H9 (cell line): ENCODE measurements around the gene SUCLG1. TPM values are rescaled to one million over a fixed set of nuclear protein-coding genes. Genes with fewer than 3 reads are reported as not detected.
A peak's percentile ranks its signal among the peaks of the same experiment; 100 is the strongest.

Experiments used
- DNase-seq: peaks from one replicate; pipeline ENCODE4 v3.0.0-alpha.2; 2017
- H2AFZ ChIP-seq: one replicate; pipeline ENCODE4 v1.6.1; 2013; ENCODE audit warnings: mild to moderate bottlenecking, low read length, control low read depth, moderate library complexity
- H2AK5ac ChIP-seq: 2 replicates; pipeline ENCODE4 v1.6.1; 2013; ENCODE audit warnings: low read length, control low read depth, mixed read lengths; ENCODE audit not compliant: insufficient read length
- H2BK120ac ChIP-seq: one replicate; pipeline ENCODE4 v1.6.1; 2013; ENCODE audit warnings: low read depth, mild to moderate bottlenecking, low read length, control low read depth, inconsistent platforms; ENCODE audit not compliant: poor library complexity, severe bottlenecking
- H2BK12ac ChIP-seq: 2 replicates; pipeline ENCODE4 v1.6.1; 2013; ENCODE audit warnings: low read length, control low read depth, mixed read lengths, low read depth; ENCODE audit not compliant: insufficient read length
- H2BK15ac ChIP-seq: 2 replicates; pipeline ENCODE4 v1.6.1; 2013; ENCODE audit warnings: low read depth, low read length, control low read depth
- H2BK20ac ChIP-seq: one replicate; pipeline ENCODE4 v1.6.1; 2013; ENCODE audit warnings: low read depth, mild to moderate bottlenecking, low read length, control low read depth, inconsistent platforms; ENCODE audit not compliant: poor library complexity, severe bottlenecking
- H2BK5ac ChIP-seq: 2 replicates; pipeline ENCODE4 v1.6.1; 2013; ENCODE audit warnings: low read length, control low read depth, mixed read lengths; ENCODE audit not compliant: insufficient read length
- H3K14ac ChIP-seq: 2 replicates; pipeline ENCODE4 v1.6.1; 2013; ENCODE audit warnings: low read length, control low read depth; ENCODE audit not compliant: insufficient read depth
- H3K18ac ChIP-seq: 2 replicates; pipeline ENCODE4 v1.6.1; 2013; ENCODE audit warnings: low read depth, mild to moderate bottlenecking, mixed read lengths, low read length, control low read depth; ENCODE audit not compliant: insufficient read length
- H3K23ac ChIP-seq: 2 replicates; pipeline ENCODE4 v1.6.1; 2013; ENCODE audit warnings: low read length, control low read depth, mixed read lengths, low read depth; ENCODE audit not compliant: insufficient read length
- H3K23me2 ChIP-seq: 2 replicates; pipeline ENCODE4 v1.6.1; 2013; ENCODE audit warnings: low read depth, mild to moderate bottlenecking, mixed read lengths, low read length, control low read depth; ENCODE audit not compliant: insufficient read length, poor library complexity, severe bottlenecking
- H3K27ac ChIP-seq: 2 replicates; pipeline ENCODE4 v1.5.1; 2013; ENCODE audit warnings: low read length, control low read depth, mixed read lengths, low read depth; ENCODE audit not compliant: insufficient read length
- H3K27me3 ChIP-seq: 2 replicates; pipeline ENCODE4 v1.6.1; 2013; ENCODE audit warnings: low read length, control low read depth, inconsistent platforms; ENCODE audit not compliant: insufficient read depth
- H3K4ac ChIP-seq: 2 replicates; pipeline ENCODE4 v1.6.1; 2013; ENCODE audit warnings: low read depth, mild to moderate bottlenecking, control low read depth, inconsistent platforms, low read length, moderate library complexity
- H3K4me1 ChIP-seq: 2 replicates; pipeline ENCODE4 v1.6.1; 2013; ENCODE audit warnings: low read length, control low read depth, inconsistent platforms; ENCODE audit not compliant: insufficient read depth
- H3K4me2 ChIP-seq: 2 replicates; pipeline ENCODE4 v1.6.1; 2013; ENCODE audit warnings: low read length, control low read depth, mixed read lengths; ENCODE audit not compliant: insufficient read length, insufficient read depth
- H3K56ac ChIP-seq: 2 replicates; pipeline ENCODE4 v1.6.1; 2013; ENCODE audit warnings: low read depth, mild to moderate bottlenecking, mixed read lengths, low read length, control low read depth; ENCODE audit not compliant: insufficient read length
- H3K79me1 ChIP-seq: 2 replicates; pipeline ENCODE4 v1.6.1; 2013; ENCODE audit warnings: low read depth, mild to moderate bottlenecking, moderate library complexity, low read length, control low read depth, inconsistent platforms; ENCODE audit not compliant: insufficient read depth, poor library complexity, severe bottlenecking
- H3K79me2 ChIP-seq: 2 replicates; pipeline ENCODE4 v1.6.1; 2013; ENCODE audit warnings: low read length, control low read depth, inconsistent platforms; ENCODE audit not compliant: insufficient read depth
- H3K9ac ChIP-seq: 2 replicates; pipeline ENCODE4 v1.6.1; 2013; ENCODE audit warnings: low read length, control low read depth, mixed read lengths; ENCODE audit not compliant: insufficient read length; ENCODE audit errors: extremely low read depth
- H3K9me3 ChIP-seq: one replicate; pipeline ENCODE4 v1.6.1; 2013; ENCODE audit warnings: low read depth, low read length, inconsistent platforms; ENCODE audit not compliant: control insufficient read depth
- H3T11ph ChIP-seq: one replicate; pipeline ENCODE4 v1.6.1; 2013; ENCODE audit warnings: mild to moderate bottlenecking, low read length, control low read depth, inconsistent platforms
- H4K20me1 ChIP-seq: one replicate; pipeline ENCODE4 v1.6.1; 2013; ENCODE audit not compliant: control insufficient read depth, insufficient read length, insufficient read depth
- H4K5ac ChIP-seq: 2 replicates; pipeline ENCODE4 v1.6.1; 2013; ENCODE audit warnings: low read depth, mild to moderate bottlenecking, mixed read lengths, low read length, control low read depth; ENCODE audit not compliant: insufficient read length
- H4K8ac ChIP-seq: replicated peaks from 2 replicates; pipeline ENCODE4 v1.6.1; 2013; ENCODE audit warnings: low read length, control low read depth, mixed read lengths, low read depth; ENCODE audit not compliant: insufficient read length
- H4K91ac ChIP-seq: 2 replicates; pipeline ENCODE4 v1.6.1; 2013; ENCODE audit warnings: low read depth, mild to moderate bottlenecking, moderate library complexity, mixed read lengths, low read length, control low read depth; ENCODE audit not compliant: insufficient read length
- H3K27ac Mint-ChIP-seq, 3 experiments: 2 replicates in 2 of 3; 3 replicates in 1 of 3; pipeline ENCODE4 v1.8.0; 2020 to 2021; ENCODE audit warnings: mixed read lengths in 3 of 3, mild to moderate bottlenecking in 1 of 3, moderate library complexity in 1 of 3
- H3K27me3 Mint-ChIP-seq: 2 replicates; pipeline ENCODE4 v1.8.0; 2021; ENCODE audit warnings: low read depth, mild to moderate bottlenecking, moderate library complexity, mixed read lengths
- H3K36me3 Mint-ChIP-seq, 3 experiments: 2 replicates in 2 of 3; 3 replicates in 1 of 3; pipeline ENCODE4 v1.8.0; 2020 to 2021; ENCODE audit warnings: low read depth in 3 of 3, mixed read lengths in 3 of 3; ENCODE audit not compliant: insufficient read depth in 1 of 3
- H3K4me1 Mint-ChIP-seq, 2 experiments: 2 replicates each; pipeline ENCODE4 v1.8.0; 2020; ENCODE audit warnings: mixed read lengths in 2 of 2
- H3K4me3 Mint-ChIP-seq, 2 experiments: 2 replicates in 1 of 2; 3 replicates in 1 of 2; pipeline ENCODE4 v1.8.0; 2020 to 2021; ENCODE audit warnings: mild to moderate bottlenecking in 2 of 2, mixed read lengths in 2 of 2, moderate library complexity in 1 of 2
- H3K9me3 Mint-ChIP-seq, 2 experiments: 2 replicates in 1 of 2; 3 replicates in 1 of 2; pipeline ENCODE4 v1.8.0; 2020; ENCODE audit warnings: mild to moderate bottlenecking in 2 of 2, mixed read lengths in 2 of 2, moderate library complexity in 1 of 2
- WGBS: extraction: QIAGEN DNeasy Blood & Tissue Kit; methylation state at CpG from one replicate; pipeline ENCODE4 v1.1.7; 2013; ENCODE audit warnings: missing lambda C conversion rate, low lambda C conversion rate, mixed read lengths; ENCODE audit not compliant: insufficient read length; ENCODE audit errors: extremely low coverage; 5-methylcytosine and 5-hydroxymethylcytosine counted together
- total RNA-seq: library from RNA; stranded (reverse); gene quantifications from 2 replicates; pipeline ENCODE4 v1.2.1, GENCODE V29; 2021
- TF ChIP-seq, protein P1 (sequence below): fragments of 200-600 bp; sonication (generic); conservative IDR thresholded peaks from 3 replicates; pipeline ENCODE4 v1.8.0; 2021; ENCODE audit warnings: antibody characterized with exemption, mild to moderate bottlenecking

Gene SUCLG1
- total RNA-seq, 1 experiment from 2014 or later: 40.0 TPM

DNA sequence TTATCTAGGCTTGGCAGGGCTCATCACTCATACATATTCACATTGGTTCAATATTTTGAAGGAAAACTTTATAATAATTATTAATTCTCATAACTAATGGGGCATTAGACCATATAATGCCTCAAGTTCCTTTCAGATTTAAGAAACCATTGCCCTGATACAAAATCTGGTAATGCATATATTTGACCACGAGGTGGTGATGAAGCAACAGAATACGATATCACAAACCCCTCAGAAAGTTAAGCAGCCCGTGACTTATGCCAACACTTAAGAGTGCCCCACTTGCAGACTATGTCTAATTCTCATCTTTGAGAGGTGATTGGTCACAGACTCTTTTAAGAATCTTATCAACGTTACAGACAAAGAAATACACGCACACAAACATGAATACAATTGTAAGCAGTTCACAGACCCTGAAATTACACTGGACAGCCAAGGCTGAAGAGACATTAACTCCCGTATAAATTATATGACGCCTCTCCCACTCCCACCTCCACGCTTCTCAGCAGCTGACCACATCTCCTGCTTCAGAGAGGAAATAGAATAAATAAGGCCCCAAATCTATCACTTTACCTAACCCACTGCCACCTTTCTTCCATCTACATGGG lies 36.6 kb upstream of the SUCLG1 start:
- Mint-ChIP-seq H3K27ac (no peak overlapping the region), H3K27me3 (peaks cover 4% of the 10 kb centered on the region; the same call in 1 of the 2 replicates), H3K4me3 (no peak overlapping the region), H3K36me3 (no peaks in the 10 kb centered on the region), H3K9me3 (no peaks in the 10 kb centered on the region), H3K4me1 (peaks cover 3% of the 10 kb centered on the region in 2 experiments; a peak in 1 of 4 replicates)
- H4K91ac ChIP-seq: no peak overlapping the region
- H3K56ac ChIP-seq: no peak overlapping the region
- H2BK15ac ChIP-seq: no peak overlapping the region
- H2BK20ac ChIP-seq: no peak overlapping the region
- no peak overlapping the region for H3K14ac ChIP-seq
- no peak overlapping the region for H3K4me2 ChIP-seq
- no peaks in the 10 kb centered on the region for H3K27me3 ChIP-seq
- no peaks in the 10 kb centered on the region for H3K79me1 ChIP-seq
- H2AK5ac ChIP-seq: no peak overlapping the region
- H3K9me3 ChIP-seq: no peaks in the 10 kb centered on the region
- no peaks in the 10 kb centered on the region for H3K4me1 ChIP-seq
- H4K5ac ChIP-seq: no peak overlapping the region
- no peak overlapping the region for H3K9ac ChIP-seq
- H2BK12ac ChIP-seq: no peak overlapping the region
- H3K27ac ChIP-seq: no peak overlapping the region
- no peak for DNase-seq
- H3K18ac ChIP-seq: no peak overlapping the region
- H3K79me2 ChIP-seq: no peaks in the 10 kb centered on the region
- H3K4ac ChIP-seq: no peak overlapping the region
- H2BK5ac ChIP-seq: no peak overlapping the region
- no peaks in the 10 kb centered on the region for H3K23me2 ChIP-seq
- H3T11ph ChIP-seq: no peak overlapping the region
- WGBS: no CpG with 5 or more reads among the region's 8 CpGs
- no peaks in the 10 kb centered on the region for H4K20me1 ChIP-seq
- H2AFZ ChIP-seq: no peak overlapping the region
- H4K8ac ChIP-seq: no peak overlapping the region
- no peak overlapping the region for H2BK120ac ChIP-seq
- TF ChIP-seq, protein P1, sequence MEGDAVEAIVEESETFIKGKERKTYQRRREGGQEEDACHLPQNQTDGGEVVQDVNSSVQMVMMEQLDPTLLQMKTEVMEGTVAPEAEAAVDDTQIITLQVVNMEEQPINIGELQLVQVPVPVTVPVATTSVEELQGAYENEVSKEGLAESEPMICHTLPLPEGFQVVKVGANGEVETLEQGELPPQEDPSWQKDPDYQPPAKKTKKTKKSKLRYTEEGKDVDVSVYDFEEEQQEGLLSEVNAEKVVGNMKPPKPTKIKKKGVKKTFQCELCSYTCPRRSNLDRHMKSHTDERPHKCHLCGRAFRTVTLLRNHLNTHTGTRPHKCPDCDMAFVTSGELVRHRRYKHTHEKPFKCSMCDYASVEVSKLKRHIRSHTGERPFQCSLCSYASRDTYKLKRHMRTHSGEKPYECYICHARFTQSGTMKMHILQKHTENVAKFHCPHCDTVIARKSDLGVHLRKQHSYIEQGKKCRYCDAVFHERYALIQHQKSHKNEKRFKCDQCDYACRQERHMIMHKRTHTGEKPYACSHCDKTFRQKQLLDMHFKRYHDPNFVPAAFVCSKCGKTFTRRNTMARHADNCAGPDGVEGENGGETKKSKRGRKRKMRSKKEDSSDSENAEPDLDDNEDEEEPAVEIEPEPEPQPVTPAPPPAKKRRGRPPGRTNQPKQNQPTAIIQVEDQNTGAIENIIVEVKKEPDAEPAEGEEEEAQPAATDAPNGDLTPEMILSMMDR: peak; percentile 80
- no peak overlapping the region for H3K23ac ChIP-seq
